IgD-negative memory B cell (primary cell): ENCODE results near the gene GPR108. TPM values are rescaled to one million over a fixed set of nuclear protein-coding genes. Genes with fewer than 3 reads are reported as not detected.
"Not testable (repeated sequence)": the region's sequence is repeated elsewhere in the genome, so short reads cannot be mapped to it uniquely, and the experiment has no call there.

Experiments used
- H3K27ac Mint-ChIP-seq, 3 donors: one replicate each; pipeline ENCODE4 v1.8.0; 2020 to 2022; ENCODE audit warnings: mild to moderate bottlenecking in 3 of 3, mixed read lengths in 3 of 3, moderate library complexity in 1 of 3
- H3K27me3 Mint-ChIP-seq: one replicate; pipeline ENCODE4 v1.8.0; 2021; ENCODE audit warnings: mixed read lengths
- H3K36me3 Mint-ChIP-seq: one replicate; pipeline ENCODE4 v1.8.0; 2020; ENCODE audit warnings: mild to moderate bottlenecking, mixed read lengths
- H3K4me1 Mint-ChIP-seq, 3 donors: one replicate each; pipeline ENCODE4 v1.8.0; 2020 to 2022; ENCODE audit warnings: mixed read lengths in 3 of 3, mild to moderate bottlenecking in 1 of 3
- H3K4me3 Mint-ChIP-seq, 4 donors: one replicate each; pipeline ENCODE4 v1.8.0; 2020 to 2022; ENCODE audit warnings: mild to moderate bottlenecking in 4 of 4, mixed read lengths in 4 of 4, moderate library complexity in 3 of 4
- H3K9me3 Mint-ChIP-seq, 3 donors: one replicate each; pipeline ENCODE4 v1.8.0; 2020 to 2021; ENCODE audit warnings: mixed read lengths in 3 of 3, mild to moderate bottlenecking in 1 of 3
- polyA plus RNA-seq: library from polyadenylated mRNA; unstranded; fragments of 300-500 nt; fragmentation: Illumina TruSeq; gene quantifications from one replicate; pipeline ENCODE4 v1.2.3, GENCODE V29; 2021

Gene GPR108
- 81.3 TPM for polyA plus RNA-seq

DNA sequence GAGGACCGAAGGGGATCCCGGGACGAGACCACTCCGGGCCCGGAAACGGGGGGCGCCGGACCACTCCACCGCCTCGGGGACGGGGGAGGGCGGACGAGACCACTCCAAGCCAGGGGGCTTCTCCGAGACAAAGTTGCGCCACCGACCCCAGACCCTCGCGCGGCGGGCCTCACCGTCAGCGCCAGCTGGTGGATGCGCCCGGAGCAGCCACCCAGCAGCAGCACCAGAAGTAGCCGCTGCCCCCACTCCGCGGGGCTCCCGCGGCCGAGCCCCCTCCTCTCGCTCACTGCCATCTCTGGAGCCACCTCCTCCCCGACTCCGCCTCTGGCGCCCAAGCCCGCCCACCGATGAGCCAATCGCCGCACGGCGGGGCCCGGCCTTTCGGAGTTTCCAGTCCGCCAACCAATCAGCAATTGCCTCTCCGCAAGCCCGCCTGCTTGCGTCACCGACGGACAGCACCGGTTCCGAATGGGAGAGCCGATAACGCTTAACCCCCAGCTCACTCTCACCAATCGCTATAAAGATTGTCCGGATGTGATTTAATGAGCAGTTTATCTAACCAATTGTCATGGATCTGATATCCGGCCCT, at the start of gene GPR108:
GPR108 (minus strand) TSS at position 297 of the 589 bp plus-strand sequence; CDS start at position 293, 4 bp downstream.
- Mint-ChIP-seq H3K27me3 (no peaks in the 10 kb centered on the region), H3K36me3 (no peaks in the 10 kb centered on the region), H3K27ac (peak within 1 kb of the TSS; percentile 76 to 98 (median 97)), H3K4me1 (peaks cover 29 to 37% (median 34%) of the 10 kb centered on the region in 3 donors), H3K9me3 (no peaks in the 10 kb centered on the region), H3K4me3 (peak within 1 kb of the TSS; percentile 94 to 99 (median 98))

DNA sequence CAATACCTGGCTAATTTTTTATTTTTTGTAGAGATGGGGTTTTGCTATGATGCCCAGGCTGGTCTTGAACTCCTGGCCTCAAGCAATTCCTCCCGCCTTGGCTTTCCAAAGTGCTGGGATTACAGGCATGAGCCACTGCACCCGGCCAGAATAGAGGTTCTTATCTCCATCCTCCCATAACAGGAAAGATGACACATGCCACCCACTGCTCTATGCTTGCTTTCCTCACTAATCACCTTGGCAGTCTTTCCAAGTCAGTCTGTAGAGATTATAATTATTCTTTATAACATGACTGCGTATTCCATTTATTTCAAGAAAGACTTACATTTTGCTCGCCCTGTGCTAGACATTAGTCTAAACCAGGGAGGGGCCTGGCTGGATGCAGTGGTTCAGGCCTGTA, 41.8 kb upstream of the GPR108 start:
- Mint-ChIP-seq H3K4me3 (peak overlapping the region in 3 of 4 donors; percentile 6 to 41 (median 8)), H3K27me3 (no peaks in the 10 kb centered on the region), H3K27ac (peak overlapping the region in 1 of 3 donors; percentile 90), H3K4me1 (peaks cover 25 to 49% (median 40%) of the 10 kb centered on the region in 3 donors), H3K9me3 (no peaks in the 10 kb centered on the region), H3K36me3 (peaks cover 14% of the 10 kb centered on the region)

DNA sequence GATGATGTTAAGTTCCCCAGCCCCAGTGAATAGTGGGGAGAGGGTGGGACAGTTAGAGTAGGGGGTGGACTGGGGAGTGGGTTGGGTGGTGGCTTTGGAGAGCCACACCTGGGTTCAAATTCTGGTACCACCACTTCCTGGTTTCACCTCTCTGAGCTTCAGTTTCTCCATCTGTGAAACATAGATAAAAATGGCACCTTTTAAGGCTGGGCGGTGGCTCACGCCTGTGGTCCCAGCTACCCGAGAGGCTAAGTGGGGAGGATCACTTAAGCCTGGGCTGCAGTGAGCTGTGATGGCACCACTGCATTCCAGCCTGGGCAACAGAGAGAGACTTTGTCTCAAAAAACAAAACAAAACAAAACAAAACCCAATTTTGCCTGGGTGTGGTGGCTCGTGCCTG, 41.0 kb upstream of the GPR108 start:
- H3K36me3 Mint-ChIP-seq = peaks cover 17% of the 10 kb centered on the region
- peak overlapping the region in 1 of 3 donors; percentile 46 for H3K27ac Mint-ChIP-seq
- H3K4me1 Mint-ChIP-seq = peaks cover 28 to 53% (median 43%) of the 10 kb centered on the region in 3 donors
- H3K4me3 Mint-ChIP-seq = peak overlapping the region in 3 of 4 donors; percentile 55 to 85 (median 67)
- H3K27me3 Mint-ChIP-seq = no peaks in the 10 kb centered on the region
- no peaks in the 10 kb centered on the region for H3K9me3 Mint-ChIP-seq

DNA sequence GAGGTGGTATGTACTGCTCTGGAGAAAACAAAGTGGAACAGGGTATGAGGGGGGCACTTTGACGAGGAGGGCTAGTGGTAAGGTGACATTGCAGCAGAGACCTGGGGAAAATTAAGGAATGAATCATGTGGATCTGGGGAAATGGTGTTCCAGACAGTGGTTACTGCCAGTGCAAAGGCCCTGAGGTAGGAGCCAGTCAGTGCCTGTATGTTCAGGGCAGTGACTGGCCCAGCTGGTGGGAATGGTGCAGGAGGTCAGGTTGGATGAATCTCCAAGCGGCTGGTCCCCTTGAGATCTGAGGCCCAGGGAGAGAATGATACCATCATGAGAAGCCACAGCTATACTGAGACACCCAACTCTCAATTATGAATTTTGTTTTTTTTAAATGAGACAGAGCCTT, 40.1 kb upstream of the GPR108 start:
- Mint-ChIP-seq H3K4me1 (peaks cover 28 to 47% (median 39%) of the 10 kb centered on the region in 3 donors), H3K4me3 (peak overlapping the region in 3 of 4 donors; percentile 55 to 75 (median 58)), H3K27ac (peak overlapping the region in 2 of 3 donors; percentile 48 to 74), H3K36me3 (peaks cover 15% of the 10 kb centered on the region), H3K9me3 (no peaks in the 10 kb centered on the region), H3K27me3 (no peaks in the 10 kb centered on the region)

DNA sequence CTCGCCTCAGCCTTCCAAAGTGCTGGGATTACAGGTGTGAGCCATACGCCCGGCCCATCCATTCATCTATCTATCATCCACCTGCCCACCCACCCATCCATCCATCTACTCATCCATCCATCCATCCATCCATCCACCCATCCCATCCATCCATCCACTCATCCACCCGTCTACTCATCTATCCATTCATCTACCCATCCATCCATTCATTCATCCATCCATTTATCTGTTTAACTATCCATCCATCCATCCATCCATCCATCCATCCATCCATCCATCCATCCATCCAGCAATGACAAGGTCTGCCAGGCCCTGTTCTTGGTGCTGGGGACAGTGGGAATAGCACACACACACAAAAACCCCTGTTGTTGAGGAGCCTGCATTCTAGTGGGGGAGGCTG, 39.6 kb upstream of the GPR108 start:
- Mint-ChIP-seq H3K9me3 (no peaks in the 10 kb centered on the region), H3K27me3 (no peaks in the 10 kb centered on the region), H3K36me3 (peaks cover 15% of the 10 kb centered on the region), H3K4me3 (peak overlapping the region in 3 of 4 donors; percentile 55 to 75 (median 58)), H3K27ac (peak overlapping the region in 2 of 3 donors; percentile 48 to 74), H3K4me1 (peaks cover 28 to 49% (median 40%) of the 10 kb centered on the region in 3 donors)

DNA sequence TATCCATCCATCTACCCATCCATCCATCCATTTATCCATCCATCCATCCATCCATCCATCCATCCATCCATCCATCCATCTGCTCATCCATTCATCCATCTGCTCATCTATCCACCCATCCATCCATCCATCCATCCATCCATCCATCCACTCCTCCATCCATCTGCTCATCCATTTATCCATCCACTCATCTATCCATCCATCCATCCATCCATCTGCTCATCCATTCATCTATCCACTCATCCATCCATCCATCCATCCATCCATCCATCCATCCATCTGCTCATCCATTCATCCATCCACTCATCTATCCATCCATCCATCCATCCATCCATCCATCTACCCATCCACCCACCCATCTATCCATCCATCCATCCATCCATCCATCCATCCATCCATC, 38.7 kb upstream of the GPR108 start:
- Mint-ChIP-seq H3K4me1 (peaks cover 28 to 47% (median 39%) of the 10 kb centered on the region in 3 donors), H3K36me3 (peaks cover 15% of the 10 kb centered on the region), H3K4me3 (peak overlapping the region in 1 of 4 donors; percentile 68)
- H3K27me3 Mint-ChIP-seq, H3K27ac Mint-ChIP-seq, H3K9me3 Mint-ChIP-seq: not testable (repeated sequence)

DNA sequence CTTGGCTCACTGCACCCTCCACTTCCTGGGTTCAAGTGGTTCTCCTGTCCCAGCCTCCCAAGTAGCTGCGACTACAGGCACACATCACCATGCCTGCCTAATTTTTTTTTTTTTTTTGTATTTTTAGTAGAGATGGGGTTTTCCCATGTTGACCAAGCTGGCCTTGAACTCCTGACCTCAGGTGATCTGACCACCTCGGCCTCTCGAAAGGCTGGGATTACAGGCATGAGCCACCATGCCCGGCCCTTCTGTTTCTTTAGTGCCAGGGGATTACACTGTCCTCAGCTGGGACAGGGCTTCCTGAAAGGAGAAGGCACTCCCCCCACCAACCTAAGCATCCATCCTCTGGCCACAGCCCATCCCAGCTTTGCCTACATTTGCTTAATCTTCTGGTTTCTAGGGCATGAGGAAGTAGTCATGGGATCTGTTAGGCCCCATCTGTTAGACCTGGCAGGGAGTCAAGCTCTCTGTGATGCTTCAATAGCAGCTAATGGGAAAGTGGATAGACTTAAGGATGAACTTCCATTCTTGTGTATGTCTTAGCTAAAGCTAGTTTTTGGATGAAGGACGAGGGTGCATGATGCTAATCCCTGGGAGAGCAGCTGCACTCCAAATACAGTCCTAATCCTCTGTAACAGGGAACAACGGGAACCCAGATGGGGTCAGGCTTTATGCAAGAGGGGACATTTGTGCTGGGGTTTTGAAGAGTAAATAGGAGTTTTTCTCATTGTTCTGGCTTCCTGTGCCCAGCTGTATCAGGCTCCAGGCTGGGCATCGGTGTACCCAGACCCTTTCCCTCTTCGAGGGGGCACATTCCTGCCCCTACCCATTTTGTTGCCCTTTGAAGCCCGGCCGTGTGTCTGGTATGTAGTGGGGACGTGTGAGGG, 37.7 kb upstream of the GPR108 start:
- H3K4me1 Mint-ChIP-seq = peaks cover 26 to 52% (median 40%) of the 10 kb centered on the region in 3 donors
- peak overlapping the region in 2 of 3 donors; percentile 39 to 93 for H3K27ac Mint-ChIP-seq
- H3K9me3 Mint-ChIP-seq = no peaks in the 10 kb centered on the region
- peaks cover 15% of the 10 kb centered on the region for H3K36me3 Mint-ChIP-seq
- H3K4me3 Mint-ChIP-seq = peak overlapping the region; percentile 63 to 88 (median 82)
- no peaks in the 10 kb centered on the region for H3K27me3 Mint-ChIP-seq

DNA sequence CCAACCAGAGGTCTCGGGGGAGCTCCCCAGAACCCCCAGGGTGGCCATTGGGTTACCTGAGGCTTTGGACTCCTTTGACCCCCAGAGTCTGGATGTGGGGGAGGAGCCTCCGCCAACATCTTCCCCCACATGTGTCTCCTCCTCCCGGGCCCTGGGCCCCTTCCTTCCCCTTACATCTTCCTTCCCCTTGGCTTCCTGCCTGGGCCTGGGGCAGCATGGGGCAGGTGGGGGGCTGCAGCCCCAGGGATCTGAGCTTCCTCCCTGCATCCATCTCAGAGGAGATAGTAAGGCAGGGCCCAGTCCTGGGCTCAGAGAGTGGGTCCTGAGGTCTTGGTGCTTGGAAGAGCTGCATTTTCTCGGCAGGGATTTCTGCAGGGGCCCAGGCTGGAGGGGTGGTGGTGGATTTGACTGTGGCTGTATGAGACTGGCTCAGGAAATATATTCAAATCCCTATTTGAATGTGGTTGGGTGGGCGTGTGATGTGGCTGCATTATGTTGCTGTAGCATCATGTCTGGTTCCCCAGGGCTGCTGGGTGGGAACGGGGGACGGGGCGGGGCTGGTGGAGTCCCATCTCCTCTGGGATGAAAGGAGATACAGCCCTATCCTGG, 36.0 kb upstream of the GPR108 start:
- Mint-ChIP-seq H3K4me3 (peak overlapping the region; percentile 87 to 100 (median 98)), H3K27me3 (no peaks in the 10 kb centered on the region), H3K9me3 (no peaks in the 10 kb centered on the region), H3K36me3 (peaks cover 15% of the 10 kb centered on the region), H3K4me1 (peaks cover 24 to 46% (median 39%) of the 10 kb centered on the region in 3 donors), H3K27ac (peak overlapping the region; percentile 78 to 94 (median 86))

DNA sequence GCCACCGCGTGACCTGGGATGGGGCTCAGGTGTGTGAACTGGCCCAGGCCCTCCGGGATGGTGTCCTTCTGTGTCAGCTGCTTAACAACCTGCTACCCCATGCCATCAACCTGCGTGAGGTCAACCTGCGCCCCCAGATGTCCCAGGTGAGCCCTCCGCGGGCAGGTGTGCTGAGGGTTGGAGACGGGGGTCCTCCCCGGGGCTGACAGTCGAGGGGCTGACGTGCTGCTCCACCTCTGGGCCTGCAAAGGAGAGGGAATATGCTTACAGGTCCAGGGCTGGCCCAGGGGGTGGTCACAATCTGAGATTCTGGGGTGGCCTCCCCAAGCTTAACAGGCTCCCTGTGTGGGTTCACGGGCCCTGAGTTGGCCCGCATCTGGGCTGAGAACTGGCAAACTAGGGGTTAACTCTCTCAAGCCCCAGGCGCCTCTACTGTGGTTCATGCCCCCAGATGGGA, 35.5 kb upstream of the GPR108 start:
- Mint-ChIP-seq H3K9me3 (no peaks in the 10 kb centered on the region), H3K36me3 (peaks cover 14% of the 10 kb centered on the region), H3K27ac (peak overlapping the region; percentile 86 to 95 (median 94)), H3K4me1 (peaks cover 25 to 46% (median 40%) of the 10 kb centered on the region in 3 donors), H3K4me3 (peak overlapping the region; percentile 87 to 100 (median 98)), H3K27me3 (no peaks in the 10 kb centered on the region)

DNA sequence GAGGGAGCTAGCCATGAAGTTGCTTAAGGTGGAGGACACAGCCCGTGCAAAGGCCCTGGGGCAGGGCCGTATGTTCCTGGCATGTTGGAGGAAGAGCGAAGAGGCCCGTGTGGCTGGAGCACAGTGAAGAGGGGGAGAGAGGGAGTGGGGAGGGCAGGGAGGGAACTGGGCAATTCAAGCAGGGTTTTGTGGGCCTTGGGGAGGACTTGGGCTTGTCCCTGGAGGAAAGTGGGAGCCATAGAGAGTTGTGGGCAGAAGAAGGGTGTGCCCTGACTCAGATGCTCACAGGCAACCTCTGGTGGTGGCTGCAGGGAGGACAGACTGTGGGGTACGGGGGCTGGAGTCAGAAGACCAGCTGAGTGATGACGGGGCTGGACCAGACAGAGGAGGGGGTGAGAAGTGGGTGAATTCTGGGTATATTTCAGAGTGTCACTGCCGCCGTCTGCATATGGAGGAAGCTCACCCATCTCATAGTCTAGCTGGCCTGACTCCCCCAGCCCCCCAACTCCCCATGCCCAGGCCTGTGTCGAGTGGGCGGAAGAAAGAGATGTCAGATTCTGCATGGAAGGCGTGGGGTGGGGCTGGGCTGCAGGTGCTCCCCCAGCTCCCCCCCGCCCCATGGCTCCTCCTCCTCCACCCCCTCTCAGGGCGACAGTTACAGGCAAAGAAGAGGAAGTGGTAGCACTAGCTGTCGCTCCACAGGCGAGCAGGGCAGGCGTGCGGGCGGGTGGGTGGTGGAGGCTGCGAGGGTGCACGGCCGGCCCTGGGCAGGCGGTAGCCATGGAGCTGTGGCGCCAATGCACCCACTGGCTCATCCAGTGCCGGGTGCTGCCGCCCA, 34.9 kb upstream of the GPR108 start, which contains the start of gene VAV1:
VAV1 (plus strand) TSS at position 681 of the 838 bp plus-strand sequence; CDS start at position 781, 100 bp downstream.
- Mint-ChIP-seq H3K9me3 (no peaks in the 10 kb centered on the region), H3K36me3 (peaks cover 14% of the 10 kb centered on the region), H3K4me1 (peaks cover 22 to 46% (median 38%) of the 10 kb centered on the region in 3 donors), H3K4me3 (peak within 1 kb of the TSS; percentile 87 to 100 (median 98)), H3K27ac (peak within 1 kb of the TSS; percentile 86 to 95 (median 94)), H3K27me3 (no peaks in the 10 kb centered on the region)

DNA sequence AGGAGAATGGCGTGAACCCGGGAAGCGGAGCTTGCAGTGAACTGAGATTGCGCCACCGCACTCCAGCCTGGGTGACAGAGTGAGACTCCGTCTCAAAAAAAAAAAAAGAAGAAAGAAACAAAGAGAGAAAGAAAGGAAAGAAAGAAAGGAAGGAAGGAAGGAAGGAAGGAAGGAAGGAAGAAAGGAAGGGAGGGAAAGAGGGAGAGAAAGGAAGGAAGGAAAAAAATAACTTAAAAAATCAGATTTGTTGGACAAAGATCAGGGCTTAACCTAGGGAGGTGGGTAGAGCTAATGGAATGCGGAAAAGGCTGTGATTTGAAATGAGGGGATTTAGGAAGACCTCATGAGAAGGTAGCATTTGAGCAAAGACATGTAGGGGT, 34.3 kb upstream of the GPR108 start:
- not testable (repeated sequence) for H3K9me3 Mint-ChIP-seq, H3K27me3 Mint-ChIP-seq
- H3K4me1 Mint-ChIP-seq = peaks cover 23 to 44% (median 39%) of the 10 kb centered on the region in 3 donors
- H3K4me3 Mint-ChIP-seq = peak overlapping the region in 3 of 4 donors; percentile 84 to 99 (median 87)
- H3K36me3 Mint-ChIP-seq = peaks cover 13% of the 10 kb centered on the region
- H3K27ac Mint-ChIP-seq = peak overlapping the region; percentile 86 to 95 (median 94)

DNA sequence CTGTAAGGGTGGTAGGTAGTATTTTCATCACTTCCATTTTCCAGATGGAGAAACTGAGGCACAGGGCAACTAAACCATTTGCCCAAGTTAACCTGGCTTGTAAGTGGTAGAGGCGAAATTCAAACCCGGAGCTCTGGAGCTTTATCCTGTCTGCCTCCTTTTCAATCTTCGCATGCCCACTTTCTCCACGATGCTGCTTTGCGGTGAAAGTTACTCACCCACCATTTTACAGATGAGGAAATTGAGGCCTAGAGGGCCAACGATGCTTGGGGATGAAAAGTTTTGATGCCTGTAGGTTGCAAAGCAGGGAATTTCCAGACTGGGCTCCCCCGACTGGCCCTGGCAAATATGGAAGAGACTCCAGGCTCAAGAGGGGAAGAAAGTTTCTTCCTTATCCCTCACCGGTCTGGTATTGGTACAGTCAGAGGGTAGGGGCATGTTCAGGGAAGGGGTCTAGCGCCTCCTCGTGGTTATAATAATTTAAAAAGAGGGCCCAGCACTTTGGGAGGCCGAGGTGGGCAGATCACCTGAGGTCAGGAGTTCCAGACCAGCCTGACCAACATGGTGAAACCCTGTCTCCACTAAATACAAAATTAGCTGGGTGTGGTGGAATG, 31.7 kb upstream of the GPR108 start:
- no peaks in the 10 kb centered on the region for H3K27me3 Mint-ChIP-seq
- H3K4me3 Mint-ChIP-seq = peak overlapping the region in 2 of 4 donors; percentile 38 to 61
- peak overlapping the region; percentile 75 to 96 (median 87) for H3K27ac Mint-ChIP-seq
- H3K9me3 Mint-ChIP-seq = no peaks in the 10 kb centered on the region
- peaks cover 3% of the 10 kb centered on the region for H3K36me3 Mint-ChIP-seq
- H3K4me1 Mint-ChIP-seq = peaks cover 14 to 41% (median 41%) of the 10 kb centered on the region in 3 donors

DNA sequence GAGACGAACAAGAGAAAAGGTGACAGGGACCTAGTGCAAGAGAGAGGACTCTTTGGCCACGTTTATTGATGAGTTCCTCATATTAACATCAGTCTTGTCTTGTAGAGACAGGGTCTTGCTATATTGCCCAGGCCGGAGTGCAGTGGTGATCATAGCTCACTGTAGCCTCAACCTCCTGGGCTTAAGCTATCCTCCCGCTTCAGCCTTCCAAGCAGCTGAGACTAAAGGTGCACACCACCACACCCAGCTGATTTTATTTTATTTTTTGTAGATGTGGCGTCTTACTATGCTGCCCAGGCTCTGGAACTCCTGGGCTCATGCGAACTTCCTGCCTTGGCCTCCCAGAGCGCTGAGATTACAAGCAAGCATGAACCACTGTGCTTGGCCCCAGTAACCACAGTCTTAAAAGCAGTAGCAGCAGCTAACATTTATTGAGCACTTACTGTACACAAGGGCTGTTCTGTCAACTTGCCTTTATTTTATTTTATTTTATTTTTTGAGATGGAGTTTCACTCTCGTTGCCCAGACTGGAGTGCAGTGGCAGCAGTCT, 30.9 kb upstream of the GPR108 start:
- no peaks in the 10 kb centered on the region for H3K9me3 Mint-ChIP-seq
- H3K27ac Mint-ChIP-seq = peak overlapping the region; percentile 75 to 96 (median 77)
- peak overlapping the region; percentile 90 to 94 (median 92) for H3K4me3 Mint-ChIP-seq
- no peaks in the 10 kb centered on the region for H3K27me3 Mint-ChIP-seq
- no peaks in the 10 kb centered on the region for H3K36me3 Mint-ChIP-seq
- peaks cover 10 to 38% (median 37%) of the 10 kb centered on the region in 3 donors for H3K4me1 Mint-ChIP-seq
